K562 (cell line): ENCODE results near the gene COQ4. TPM values are rescaled to one million over a fixed set of nuclear protein-coding genes. Genes with fewer than 3 reads are reported as not detected.

Experiments
- ATAC-seq: fragments of 200-7000 bp; cut with Tn5 transposase; 3 replicates; pipeline ENCODE4 v1.9.1; 2020; ENCODE audit warnings: moderate library complexity
- BruUV-seq: library from RNA; stranded (reverse); fragments of 400-500 nt; replicated peaks from 2 replicates; lab custom pipeline; 2021; lab: Mats Ljungman, UMichigan
- CTCF ChIA-PET: fragments of 300-600 bp; formaldehyde crosslinking; extraction: SDS; loops from one replicate; lab custom pipeline; 2021; ENCODE audit warnings: low intra/inter-chr PET ratio; lab: Yijun Ruan, JAX
- POLR2A ChIA-PET: fragments of 300-600, 350-650 bp; sonication (Branson Sonifier 250); formaldehyde crosslinking; extraction: SDS; loops from one replicate; lab custom pipeline; 2021; ENCODE audit warnings: antibody characterized with exemption, inconsistent platforms; lab: Yijun Ruan, JAX
- DNase-seq, 4 experiments: peaks; one replicate each; pipeline versions ENCODE4 v3.0.0 to v3.0.0-alpha.2; 2011 to 2018; ENCODE audit warnings: low spot score in 3 of 4, mixed read lengths in 3 of 4; ENCODE audit errors: extremely low read depth in 1 of 4
- FAIRE-seq: peaks from 2 replicates; lab custom pipeline; 2011; peaks lifted over from hg19 to GRCh38; lab: Jason Lieb, UNC
- H2AFZ ChIP-seq: 2 replicates; pipeline ENCODE4 v1.6.0; 2011; ENCODE audit warnings: low read depth, low read length, control low read depth, inconsistent platforms
- H3K27ac ChIP-seq: fragments of 200-600 bp; 3 replicates; pipeline ENCODE4 v1.8.0; 2011; ENCODE audit warnings: low read depth, mild to moderate bottlenecking, control low read depth, inconsistent platforms, low read length, moderate library complexity, mixed read lengths; ENCODE audit errors: extremely low read depth
- H3K27me3 ChIP-seq, 2 experiments: fragments of 300-600 bp in 1 of 2; 2 replicates in 1 of 2; 3 replicates in 1 of 2; pipeline versions ENCODE4 v1.6.0 to v1.8.0; 2011; ENCODE audit warnings: inconsistent platforms in 2 of 2, low read length in 2 of 2, mild to moderate bottlenecking in 1 of 2, mixed read lengths in 1 of 2, moderate library complexity in 1 of 2; ENCODE audit not compliant: control insufficient read depth in 2 of 2, insufficient read depth in 2 of 2
- H3K36me3 ChIP-seq: fragments of 300-600 bp; 3 replicates; pipeline ENCODE4 v1.8.0; 2011; ENCODE audit warnings: mild to moderate bottlenecking, low read length, inconsistent platforms; ENCODE audit not compliant: control insufficient read depth, insufficient read depth
- H3K4me1 ChIP-seq, 2 experiments: fragments of 200-600 bp in 1 of 2; replicated peaks in 1 of 2; 2 replicates in 1 of 2; 3 replicates in 1 of 2; pipeline versions ENCODE4 v1.5.1 to v1.8.0; 2011; ENCODE audit warnings: inconsistent platforms in 2 of 2, low read length in 2 of 2, mild to moderate bottlenecking in 1 of 2, mixed read lengths in 1 of 2, moderate library complexity in 1 of 2; ENCODE audit not compliant: control insufficient read depth in 2 of 2, insufficient read depth in 2 of 2
- H3K4me2 ChIP-seq: 2 replicates; pipeline ENCODE4 v1.6.1; 2011; ENCODE audit warnings: low read length, control low read depth, inconsistent platforms, mixed read lengths; ENCODE audit not compliant: insufficient read depth
- H3K4me3 ChIP-seq: fragments of 200-600 bp; sonication (generic), shearing (Covaris generic); 2 replicates; pipeline ENCODE4 v1.5.1; 2016; ENCODE audit warnings: control low read depth, inconsistent platforms
- H3K79me2 ChIP-seq: fragments of 200-600 bp; 3 replicates; pipeline ENCODE4 v1.8.0; 2011; ENCODE audit warnings: low read length, inconsistent platforms; ENCODE audit not compliant: control insufficient read depth, insufficient read depth
- H3K9ac ChIP-seq, 2 experiments: 2 replicates each; pipeline versions ENCODE4 v1.6.0 to v1.6.1; 2011; ENCODE audit warnings: low read depth in 2 of 2, low read length in 2 of 2, control low read depth in 1 of 2, inconsistent platforms in 1 of 2, mild to moderate bottlenecking in 1 of 2, mixed read lengths in 1 of 2; ENCODE audit not compliant: insufficient read depth in 1 of 2
- H3K9me1 ChIP-seq: one replicate; pipeline ENCODE4 v1.6.0; 2011; ENCODE audit warnings: inconsistent platforms, mild to moderate bottlenecking, low read length, moderate library complexity; ENCODE audit not compliant: control insufficient read depth, insufficient read depth
- H3K9me3 ChIP-seq: replicated peaks from 2 replicates; pipeline ENCODE4 v1.5.1; 2011; ENCODE audit warnings: low read depth, low read length, inconsistent platforms; ENCODE audit not compliant: control insufficient read depth, insufficient read depth
- H4K20me1 ChIP-seq: replicated peaks from 2 replicates; pipeline ENCODE4 v1.6.1; 2011; ENCODE audit warnings: low read length, inconsistent platforms, mixed read lengths; ENCODE audit not compliant: control insufficient read depth, insufficient read depth
- ARID2 ChIP-seq: fragments of 450-650 bp; IDR thresholded peaks from 2 replicates; pipeline ENCODE4 v1.6.1; 2017; ENCODE audit warnings: antibody characterized with exemption, mild to moderate bottlenecking
- ATF1 ChIP-seq, 2 experiments: fragments of 450-650 bp in 1 of 2; IDR thresholded peaks; 2 replicates each; pipeline ENCODE4 v1.6.1; 2016; ENCODE audit warnings: missing compliant biosample characterization in 1 of 2, missing genetic modification characterization in 1 of 2
- GTF2A2 ChIP-seq: IDR thresholded peaks from 2 replicates; pipeline ENCODE4 v1.6.1; 2016; ENCODE audit warnings: mild to moderate bottlenecking, missing genetic modification characterization, missing compliant biosample characterization
- GTF2F1 ChIP-seq: IDR thresholded peaks from 2 replicates; pipeline ENCODE4 v1.6.1; 2011; ENCODE audit warnings: low read depth, low read length, improper control_type of control experiment
- HNRNPK ChIP-seq: fragments of 200-400 bp; formaldehyde crosslinking; IDR thresholded peaks from one replicate; pipeline ENCODE4 v1.6.1; 2018; ENCODE audit warnings: mild to moderate bottlenecking, low read depth, low read length; ENCODE audit not compliant: poor library complexity, severe bottlenecking
- KLF6 ChIP-seq: fragments of 250-450 bp; sonication (Bioruptor Pico); IDR thresholded peaks from 2 replicates; pipeline ENCODE4 v1.4.0; 2020; ENCODE audit warnings: mild to moderate bottlenecking, moderate library complexity, borderline replicate concordance
- NR2F6 ChIP-seq: fragments of 450-650 bp; formaldehyde crosslinking; IDR thresholded peaks from 2 replicates; pipeline ENCODE4 v1.4.0; 2020; ENCODE audit warnings: mild to moderate bottlenecking
- PPARD ChIP-seq: fragments of 250-450 bp; sonication (Bioruptor Pico); IDR thresholded peaks from 2 replicates; pipeline ENCODE4 v1.8.0; 2022; ENCODE audit warnings: inconsistent platforms, mild to moderate bottlenecking, moderate library complexity
- PTBP1 ChIP-seq: fragments of 200-400 bp; formaldehyde crosslinking; IDR thresholded peaks from 2 replicates; pipeline ENCODE4 v1.6.1; 2017; ENCODE audit warnings: low read depth, low read length
- SNRNP70 ChIP-seq: fragments of 200-400 bp; formaldehyde crosslinking; optimal IDR thresholded peaks from 2 replicates; pipeline ENCODE3; 2017; ENCODE audit warnings: low read depth, low read length
- ZEB2 ChIP-seq: fragments of 450-650 bp; IDR thresholded peaks from 2 replicates; pipeline ENCODE4 v1.6.1; 2016
- ZNF316 ChIP-seq: fragments of 450-650 bp; IDR thresholded peaks from 2 replicates; pipeline ENCODE4 v1.6.1; 2016
- WGBS: fragments of 100-300 bp; shearing (Covaris generic); methylation state at CpG from one replicate; pipeline ENCODE4 v1.1.6; 2016; ENCODE audit warnings: low coverage, mixed read lengths; ENCODE audit not compliant: insufficient coverage; ENCODE audit errors: missing lambda C conversion rate; 5-methylcytosine and 5-hydroxymethylcytosine counted together
- in situ Hi-C: fragments of 300-500 bp; cut with MboI; formaldehyde crosslinking; loops from 4 replicates; pipeline ENCODE4 v1.15.0; 2018; ENCODE audit warnings: inconsistent platforms, mixed read lengths
- intact Hi-C: fragments of 100-400 bp; cut with micrococcal nuclease; formaldehyde crosslinking; loops from 2 replicates; pipeline ENCODE4 v1.14.2; 2022
- polyA plus RNA-seq, 8 experiments: library from polyadenylated mRNA; depleted of rRNA in 4 of 8; stranded (reverse) in 5 of 8; unstranded in 3 of 8; fragments of >200 nt; fragmentation: Nextera tagmentation in 2 of 8; fragmentation: Illumina TruSeq in 1 of 8; extraction: Ambion mirVana in 2 of 8; extraction: Trizol in 1 of 8; gene quantifications; 2 replicates each; pipeline versions ENCODE4 v1.2.1 to v1.2.3, GENCODE V29; 2011 to 2014; ENCODE audit warnings: inconsistent platforms in 1 of 8, missing spikeins in 1 of 8
- total RNA-seq, 7 experiments: library from RNA; depleted of rRNA in 6 of 7; stranded (reverse); fragments of >200 nt in 6 of 7; fragmentation: Illumina TruSeq in 2 of 7; extraction: Trizol in 2 of 7; gene quantifications; 2 replicates each; pipeline versions ENCODE4 v1.2.1 to v1.2.3, GENCODE V29; 2011 to 2021; ENCODE audit warnings: low replicate concordance in 1 of 7
- TF ChIP-seq, protein P1 (sequence below), 2 experiments: IDR thresholded peaks; 2 replicates each; pipeline ENCODE4 v1.6.1; 2012; ENCODE audit warnings: improper control_type of control experiment in 2 of 2, low read depth in 2 of 2, low read length in 2 of 2, borderline replicate concordance in 1 of 2
- TF ChIP-seq, protein P2 (sequence below), 3 experiments: fragments of 200-800 bp in 1 of 3; sonication (Bioruptor generic) in 1 of 3; sonication (generic) in 1 of 3; formaldehyde crosslinking in 1 of 3; IDR thresholded peaks; 2 replicates each; pipeline versions ENCODE4 v1.6.1 to v1.8.0; 2016 to 2022; ENCODE audit warnings: mild to moderate bottlenecking in 2 of 3, missing compliant biosample characterization in 2 of 3, missing genetic modification characterization in 2 of 3, missing genetic modification reagents in 1 of 3
- TF ChIP-seq, protein P3 (sequence below): IDR thresholded peaks from 2 replicates; pipeline ENCODE4 v1.6.1; 2011; ENCODE audit warnings: borderline replicate concordance, low read depth, mild to moderate bottlenecking, moderate library complexity, low read length; ENCODE audit not compliant: insufficient read depth, poor library complexity, severe bottlenecking

The COQ4 gene
- total and polyA plus RNA-seq, 9 of the 15 experiments (the other 6 are each of a cell fraction or from before 2014, with no cell fraction given), result 9.1 to 135 (median 67.2) TPM

DNA sequence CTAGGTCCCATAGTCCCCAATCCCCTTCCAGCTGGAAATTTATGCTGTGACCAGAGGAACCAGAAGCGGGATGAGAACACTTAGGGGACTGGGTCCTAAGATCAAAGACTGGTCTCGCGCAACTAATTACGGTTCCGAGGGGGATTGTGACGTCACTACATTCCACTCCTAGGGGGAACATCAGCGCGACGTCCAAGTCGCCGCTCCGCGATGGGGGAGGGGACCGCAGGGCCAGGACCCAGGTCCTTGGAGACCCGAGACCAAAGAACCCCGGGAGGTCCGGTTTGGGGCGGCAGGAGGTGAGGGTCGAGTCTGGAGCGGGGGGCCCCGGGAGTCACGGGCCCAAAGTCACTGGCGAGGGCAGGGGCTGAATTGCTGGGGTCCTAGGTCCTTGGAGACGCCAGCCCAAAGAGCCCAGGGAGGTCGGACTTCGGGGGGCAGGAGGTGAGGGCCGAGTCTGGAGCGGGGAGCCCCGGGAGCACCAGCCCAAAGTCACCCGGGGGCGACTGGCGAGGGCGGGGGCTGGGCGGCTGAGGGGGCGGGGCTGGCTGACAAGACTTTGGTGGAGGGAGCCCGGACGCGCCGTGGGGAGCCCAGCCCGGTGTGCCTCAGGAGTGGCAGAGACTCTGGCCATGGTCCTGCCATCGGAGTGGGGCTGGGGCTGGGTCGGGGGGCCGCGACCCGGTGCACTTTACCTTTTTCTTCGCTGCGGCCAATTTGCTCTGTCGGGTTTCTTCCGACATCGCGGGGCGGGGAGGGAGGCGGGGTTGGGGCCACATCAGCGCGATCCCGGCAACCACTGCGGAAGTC lies 47.2 kb upstream of the COQ4 start, which contains the start of gene GOLGA2:
Gene GOLGA2 (minus strand): TSS at position 810 of the 810 bp plus-strand sequence. CDS start 31 bp downstream, at position 779.
- Histone ChIP-seq H3K4me1 (peaks cover 40 to 50% of the 10 kb centered on the region in 2 experiments), H3K9ac (peak within 1 kb of the TSS; percentile 94 to 96), H3K36me3 (peaks cover 45% of the 10 kb centered on the region), H3K27ac (peak within 1 kb of the TSS; percentile 90), H2AFZ (peak within 1 kb of the TSS; percentile 86), H3K4me2 (peak within 1 kb of the TSS; percentile 98), H3K4me3 (peak within 1 kb of the TSS; percentile 85), H3K9me3 (no peaks in the 10 kb centered on the region), H4K20me1 (no peaks in the 10 kb centered on the region; the same call in 1 of the 2 replicates), H3K79me2 (peaks cover 44% of the 10 kb centered on the region), H3K9me1 (no peaks in the 10 kb centered on the region), H3K27me3 (no peaks in the 10 kb centered on the region)
- FAIRE-seq, result peak; percentile 11
- intact Hi-C loops, result loop anchor here (1.0 to 10.0 kb wide), 7 partner anchors 25 to 409 kb away; partner anchors contain the start of genes BBLN, CIZ1, COQ4 and DNM1
- peak; percentile 84 for ATAC-seq
- ChIA-PET CTCF (interaction anchor here (0.6 kb wide), 1 partner anchor 1602 kb away, joined by 3 read pairs; no protein-coding TSS in a partner anchor), POLR2A (interaction anchor here (0.5 to 3.0 kb wide), 18 partner anchors 9 to 1587 kb away, joined by 3 to 35 read pairs (median 4); partner anchors contain the start of genes CIZ1 and URM1)
- under 1% methylated on average over 57 of the region's 57 CpGs for WGBS
- in situ Hi-C loops, result loop anchor here (25.0 kb wide), 1 partner anchor 1512 kb away; no protein-coding TSS in a partner anchor
- DNase-seq, result peak; percentile 80 to 99 (median 96)
- no TSS peak for BruUV-seq
- TF ChIP-seq HNRNPK (no peak), ZEB2 (no peak), PTBP1 (no peak), KLF6 (CRISPR knock-in tag) (peak; percentile 88), ATF1 (CRISPR knock-in tag; IDR thresholded peaks at IDR 0.05) (no peak), ATF1 (tag; IDR thresholded peaks at IDR 0.05) (peak; percentile 99), ARID2 (no peak), PPARD (CRISPR knock-in tag) (no peak), GTF2A2 (peak; percentile 55; the same call in 1 of the 2 replicates), SNRNP70 (no peak), NR2F6 (CRISPR knock-in tag) (0 out of 2 replicates have a peak, but pooled peaks have one; percentile 77), ZNF316 (no peak), GTF2F1 (0 out of 2 replicates have a peak, but pooled peaks have one; percentile 20)
- TF ChIP-seq, protein P1, sequence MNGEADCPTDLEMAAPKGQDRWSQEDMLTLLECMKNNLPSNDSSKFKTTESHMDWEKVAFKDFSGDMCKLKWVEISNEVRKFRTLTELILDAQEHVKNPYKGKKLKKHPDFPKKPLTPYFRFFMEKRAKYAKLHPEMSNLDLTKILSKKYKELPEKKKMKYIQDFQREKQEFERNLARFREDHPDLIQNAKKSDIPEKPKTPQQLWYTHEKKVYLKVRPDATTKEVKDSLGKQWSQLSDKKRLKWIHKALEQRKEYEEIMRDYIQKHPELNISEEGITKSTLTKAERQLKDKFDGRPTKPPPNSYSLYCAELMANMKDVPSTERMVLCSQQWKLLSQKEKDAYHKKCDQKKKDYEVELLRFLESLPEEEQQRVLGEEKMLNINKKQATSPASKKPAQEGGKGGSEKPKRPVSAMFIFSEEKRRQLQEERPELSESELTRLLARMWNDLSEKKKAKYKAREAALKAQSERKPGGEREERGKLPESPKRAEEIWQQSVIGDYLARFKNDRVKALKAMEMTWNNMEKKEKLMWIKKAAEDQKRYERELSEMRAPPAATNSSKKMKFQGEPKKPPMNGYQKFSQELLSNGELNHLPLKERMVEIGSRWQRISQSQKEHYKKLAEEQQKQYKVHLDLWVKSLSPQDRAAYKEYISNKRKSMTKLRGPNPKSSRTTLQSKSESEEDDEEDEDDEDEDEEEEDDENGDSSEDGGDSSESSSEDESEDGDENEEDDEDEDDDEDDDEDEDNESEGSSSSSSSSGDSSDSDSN (IDR thresholded peaks at IDR 0.05; ENCODE audit: borderline replicate concordance in 1 of 2, low read depth in 2 of 2, low read length in 2 of 2), result 0 out of 4 replicates have a peak, but pooled peaks of 1 of the 2 experiments have one; percentile 11
- TF ChIP-seq, protein P2, sequence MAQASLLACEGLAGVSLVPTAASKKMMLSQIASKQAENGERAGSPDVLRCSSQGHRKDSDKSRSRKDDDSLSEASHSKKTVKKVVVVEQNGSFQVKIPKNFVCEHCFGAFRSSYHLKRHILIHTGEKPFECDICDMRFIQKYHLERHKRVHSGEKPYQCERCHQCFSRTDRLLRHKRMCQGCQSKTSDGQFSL (CRISPR knock-in tag; IDR thresholded peaks at IDR 0.05), result no peak
- TF ChIP-seq, protein P2 (tag; IDR thresholded peaks at IDR 0.05), result no peak
- TF ChIP-seq, protein P3, sequence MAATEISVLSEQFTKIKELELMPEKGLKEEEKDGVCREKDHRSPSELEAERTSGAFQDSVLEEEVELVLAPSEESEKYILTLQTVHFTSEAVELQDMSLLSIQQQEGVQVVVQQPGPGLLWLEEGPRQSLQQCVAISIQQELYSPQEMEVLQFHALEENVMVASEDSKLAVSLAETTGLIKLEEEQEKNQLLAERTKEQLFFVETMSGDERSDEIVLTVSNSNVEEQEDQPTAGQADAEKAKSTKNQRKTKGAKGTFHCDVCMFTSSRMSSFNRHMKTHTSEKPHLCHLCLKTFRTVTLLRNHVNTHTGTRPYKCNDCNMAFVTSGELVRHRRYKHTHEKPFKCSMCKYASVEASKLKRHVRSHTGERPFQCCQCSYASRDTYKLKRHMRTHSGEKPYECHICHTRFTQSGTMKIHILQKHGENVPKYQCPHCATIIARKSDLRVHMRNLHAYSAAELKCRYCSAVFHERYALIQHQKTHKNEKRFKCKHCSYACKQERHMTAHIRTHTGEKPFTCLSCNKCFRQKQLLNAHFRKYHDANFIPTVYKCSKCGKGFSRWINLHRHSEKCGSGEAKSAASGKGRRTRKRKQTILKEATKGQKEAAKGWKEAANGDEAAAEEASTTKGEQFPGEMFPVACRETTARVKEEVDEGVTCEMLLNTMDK, result no peak
